HepG2 (cell line): Measurements from ENCODE around the gene SLCO4A1. TPM values are rescaled to one million over a fixed set of nuclear protein-coding genes. Genes with fewer than 3 reads are reported as not detected.

Source experiments
- ATAC-seq: fragments of 200-7000 bp; cut with Tn5 transposase; 3 replicates; pipeline ENCODE4 v1.9.1; 2020; ENCODE audit warnings: mild to moderate bottlenecking, moderate library complexity
- BruUV-seq: library from RNA; stranded (reverse); fragments of 400-500 nt; replicated peaks from 2 replicates; lab custom pipeline; 2021; lab: Mats Ljungman, UMichigan
- CTCF ChIA-PET: fragments of 300-600 bp; formaldehyde crosslinking; extraction: SDS; loops from one replicate; lab custom pipeline; 2021; ENCODE audit warnings: low total read pairs, inconsistent platforms, low intra/inter-chr PET ratio; lab: Yijun Ruan, JAX
- POLR2A ChIA-PET: fragments of 350-600 bp; sonication (Branson Sonifier 250); formaldehyde crosslinking; loops from one replicate; lab custom pipeline; 2020; ENCODE audit warnings: antibody characterized with exemption, inconsistent platforms; lab: Yijun Ruan, JAX
- DNase-seq: peaks from one replicate; pipeline ENCODE4 v3.0.0-alpha.2; 2015; ENCODE audit warnings: low spot score
- FAIRE-seq: peaks from 3 replicates; lab custom pipeline; 2011; peaks lifted over from hg19 to GRCh38; lab: Jason Lieb, UNC
- H2AFZ ChIP-seq: one replicate; pipeline ENCODE4 v1.6.1; 2011; ENCODE audit warnings: low read length, inconsistent platforms
- H3K27ac ChIP-seq: fragments of 300-600 bp; 3 replicates; pipeline ENCODE4 v1.8.0; 2011; ENCODE audit warnings: mixed run types, mild to moderate bottlenecking, mixed read lengths, low read length, inconsistent platforms; ENCODE audit not compliant: insufficient read depth; ENCODE audit errors: extremely low read length
- H3K27me3 ChIP-seq, 2 experiments: fragments of 200-600 bp in 1 of 2; 2 replicates in 1 of 2; 3 replicates in 1 of 2; pipeline versions ENCODE4 v1.6.0 to v1.8.0; 2011; ENCODE audit warnings: low read length in 2 of 2, mild to moderate bottlenecking in 2 of 2, moderate library complexity in 2 of 2, inconsistent platforms in 1 of 2; ENCODE audit not compliant: insufficient read depth in 2 of 2, control insufficient read depth in 1 of 2
- H3K36me3 ChIP-seq, 2 experiments: fragments of 200-600 bp in 1 of 2; replicated peaks in 1 of 2; 2 replicates in 1 of 2; 3 replicates in 1 of 2; pipeline versions ENCODE4 v1.5.1 to v1.8.0; 2011; ENCODE audit warnings: low read length in 2 of 2, inconsistent platforms in 1 of 2; ENCODE audit not compliant: insufficient read depth in 2 of 2, control insufficient read depth in 1 of 2
- H3K4me1 ChIP-seq: 2 replicates; pipeline ENCODE4 v1.5.1; 2012; ENCODE audit warnings: low read length, inconsistent platforms; ENCODE audit not compliant: insufficient read depth
- H3K4me2 ChIP-seq: 2 replicates; pipeline ENCODE4 v1.6.0; 2011; ENCODE audit warnings: low read depth, low read length, inconsistent platforms
- H3K4me3 ChIP-seq, 3 experiments: fragments of 200-600 bp in 1 of 3; sonication (generic), shearing (Covaris generic) in 1 of 3; replicated peaks in 1 of 3; 2 replicates each; pipeline ENCODE4 v1.5.1; 2011 to 2016; ENCODE audit warnings: low read length in 3 of 3, inconsistent platforms in 2 of 3, low read depth in 2 of 3, mild to moderate bottlenecking in 2 of 3, control low read depth in 1 of 3, mixed read lengths in 1 of 3; ENCODE audit not compliant: insufficient read depth in 1 of 3
- H3K79me2 ChIP-seq: one replicate; pipeline ENCODE4 v1.6.1; 2011; ENCODE audit warnings: low read length, inconsistent platforms; ENCODE audit not compliant: insufficient read depth
- H3K9ac ChIP-seq: 2 replicates; pipeline ENCODE4 v1.6.0; 2011; ENCODE audit warnings: mild to moderate bottlenecking, low read depth, low read length, inconsistent platforms; ENCODE audit not compliant: insufficient read depth
- H3K9me3 ChIP-seq: 2 replicates; pipeline ENCODE4 v1.5.1; 2012; ENCODE audit warnings: mild to moderate bottlenecking, low read length
- H4K20me1 ChIP-seq: 2 replicates; pipeline ENCODE4 v1.6.0; 2011; ENCODE audit warnings: inconsistent platforms, mild to moderate bottlenecking, low read length, moderate library complexity; ENCODE audit not compliant: insufficient read depth
- GZF1 ChIP-seq: sonication (generic); formaldehyde crosslinking; IDR thresholded peaks from 2 replicates; pipeline ENCODE4 v1.5.1; 2020; ENCODE audit warnings: mild to moderate bottlenecking, missing genetic modification reagents
- KAT2B ChIP-seq: fragments of 150-350 bp; IDR thresholded peaks from 2 replicates; pipeline ENCODE4 v1.6.1; 2014; ENCODE audit warnings: low read depth, low read length, borderline replicate concordance
- KMT2B ChIP-seq: IDR thresholded peaks from 2 replicates; pipeline ENCODE4 v1.6.1; 2016; ENCODE audit warnings: missing genetic modification reagents, missing compliant biosample characterization
- NCOR1 ChIP-seq: fragments of 200-600 bp; sonication (generic); IDR thresholded peaks from 2 replicates; pipeline ENCODE4 v1.7.0; 2017; ENCODE audit warnings: antibody characterized with exemption, low read length, borderline replicate concordance
- NFE2 ChIP-seq: sonication (generic); formaldehyde crosslinking; IDR thresholded peaks from 2 replicates; pipeline ENCODE4 v1.4.0; 2020; ENCODE audit warnings: missing genetic modification reagents
- RFXAP ChIP-seq: sonication (generic); formaldehyde crosslinking; IDR thresholded peaks from 2 replicates; pipeline ENCODE4 v1.4.0; 2020; ENCODE audit warnings: missing genetic modification reagents, borderline replicate concordance
- ZMYM4 ChIP-seq: sonication (generic); formaldehyde crosslinking; IDR thresholded peaks from 2 replicates; pipeline ENCODE4 v1.8.1; 2023; ENCODE audit warnings: mild to moderate bottlenecking, missing genetic modification reagents
- ZNF317 ChIP-seq: sonication (generic); formaldehyde crosslinking; IDR thresholded peaks from 2 replicates; pipeline ENCODE4 v1.5.0; 2020; ENCODE audit warnings: mild to moderate bottlenecking, missing genetic modification reagents
- WGBS: methylation state at CpG from one replicate; pipeline ENCODE4 v1.1.6; 2017; ENCODE audit warnings: low lambda C conversion rate; 5-methylcytosine and 5-hydroxymethylcytosine counted together
- in situ Hi-C: cut with HindIII; loops from 2 replicates; pipeline ENCODE4 v1.10.0; 2017; ENCODE audit warnings: low pct_unique_long_range_greater_than_20kb; ENCODE audit not compliant: extremely low pct_ligation_motif_present
- intact Hi-C: fragments of 100-400 bp; cut with micrococcal nuclease; formaldehyde crosslinking; loops from one replicate; pipeline ENCODE4 v1.10.0; 2022; ENCODE audit not compliant: unreplicated experiment
- polyA plus RNA-seq, 8 experiments: library from polyadenylated mRNA; depleted of rRNA in 3 of 8; stranded (reverse) in 7 of 8; unstranded in 1 of 8; fragments of >200 nt; fragmentation: Illumina TruSeq in 4 of 8; extraction: Trizol in 4 of 8; gene quantifications; 2 replicates each; pipeline versions ENCODE4 v1.2.1 to v1.2.3, GENCODE V29; 2011 to 2016; ENCODE audit warnings: low read depth in 4 of 8, missing spikeins in 1 of 8, mixed read lengths in 1 of 8; ENCODE audit not compliant: insufficient read depth in 1 of 8
- total RNA-seq, 5 experiments: library from RNA; depleted of rRNA; stranded (reverse); fragments of >200 nt; fragmentation: Illumina TruSeq; extraction: Trizol; gene quantifications; 2 replicates each; pipeline ENCODE4 v1.2.3, GENCODE V29; 2016; ENCODE audit warnings: low read depth in 1 of 5
- TF ChIP-seq, protein P1 (sequence below): sonication (generic); formaldehyde crosslinking; IDR thresholded peaks from 2 replicates; pipeline ENCODE4 v1.8.1; 2023; ENCODE audit warnings: mild to moderate bottlenecking, inconsistent platforms, moderate library complexity, missing genetic modification reagents, borderline replicate concordance
- TF ChIP-seq, protein P2 (sequence below): IDR thresholded peaks from 2 replicates; pipeline ENCODE4 v1.6.1; 2016; ENCODE audit warnings: missing compliant biosample characterization, missing genetic modification reagents, borderline replicate concordance
- TF ChIP-seq, protein P3 (sequence below): sonication (generic); formaldehyde crosslinking; IDR thresholded peaks from 2 replicates; pipeline ENCODE4 v1.8.0; 2023; ENCODE audit warnings: mild to moderate bottlenecking, missing genetic modification reagents
- TF ChIP-seq, protein P4 (sequence below): sonication (generic); formaldehyde crosslinking; IDR thresholded peaks from 2 replicates; pipeline ENCODE4 v1.4.0; 2020; ENCODE audit warnings: missing genetic modification reagents
- TF ChIP-seq, protein P5 (sequence below): sonication (generic); formaldehyde crosslinking; IDR thresholded peaks from 2 replicates; pipeline ENCODE4 v1.5.0; 2020; ENCODE audit warnings: missing genetic modification reagents
- TF ChIP-seq, protein P6 (sequence below): sonication (generic); formaldehyde crosslinking; IDR thresholded peaks from 2 replicates; pipeline ENCODE4 v1.4.0; 2020; ENCODE audit warnings: missing genetic modification reagents

Gene SLCO4A1
- total and polyA plus RNA-seq, 2 of the 13 experiments (the other 11 are each of a cell fraction or from before 2014, with no cell fraction given) = 55.5 to 112 TPM

DNA sequence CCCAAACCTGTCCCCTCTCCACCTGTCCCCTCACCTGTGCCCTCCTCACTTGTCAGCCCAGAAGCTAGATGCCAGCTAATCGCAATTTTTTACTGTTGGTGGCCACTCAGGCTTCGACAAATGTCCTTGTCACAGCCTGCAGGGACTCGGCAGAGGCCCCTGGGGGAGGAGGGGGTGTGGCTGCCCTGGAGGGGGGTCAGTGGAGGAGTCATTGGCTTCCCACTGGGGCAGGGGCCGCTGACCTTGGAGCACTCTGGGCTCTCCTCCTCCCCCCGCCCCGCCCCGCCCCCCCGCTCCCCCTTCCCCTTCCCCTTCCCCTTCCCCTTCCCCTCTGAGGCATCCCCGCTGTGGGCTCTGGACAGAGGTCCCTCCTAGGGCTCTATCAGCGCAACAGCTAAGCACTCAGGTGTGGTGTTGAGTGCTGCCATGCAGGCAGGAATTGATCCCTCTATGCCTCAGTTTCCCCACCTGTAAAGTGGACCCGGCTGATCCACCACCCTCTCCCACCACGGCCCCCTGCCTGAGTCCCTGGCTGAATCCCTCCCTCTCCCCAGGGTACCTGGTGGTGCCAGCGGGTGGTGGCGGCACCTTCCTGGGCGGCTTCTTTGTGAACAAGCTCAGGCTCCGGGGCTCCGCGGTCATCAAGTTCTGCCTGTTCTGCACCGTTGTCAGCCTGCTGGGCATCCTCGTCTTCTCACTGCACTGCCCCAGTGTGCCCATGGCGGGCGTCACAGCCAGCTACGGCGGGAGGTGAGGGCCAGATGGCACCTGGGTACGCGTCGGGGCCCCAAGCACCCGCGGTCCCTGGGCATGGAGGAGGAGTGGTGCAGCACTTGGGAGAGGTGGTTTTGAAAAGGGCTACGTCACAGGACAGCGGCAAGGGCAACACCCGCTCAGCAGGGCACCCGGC lies 23.8 kb downstream of the SLCO4A1 start:
- Histone ChIP-seq H3K4me2 (peak overlapping the region; percentile 68), H3K4me3 (peak overlapping the region in 2 of 3 experiments; percentile 3 to 59; a peak in 3 of 6 replicates), H3K36me3 (peaks cover 1 to 24% of the 10 kb centered on the region in 2 experiments; a peak in 3 of 5 replicates), H4K20me1 (no peaks in the 10 kb centered on the region), H3K27ac (peak overlapping the region; percentile 71), H2AFZ (no peak overlapping the region), H3K4me1 (peaks cover 77% of the 10 kb centered on the region), H3K9me3 (no peaks in the 10 kb centered on the region), H3K79me2 (no peaks in the 10 kb centered on the region), H3K27me3 (no peaks in the 10 kb centered on the region), H3K9ac (peak overlapping the region; percentile 66)
- in situ Hi-C loops (loop anchor here (5.0 kb wide), 1 partner anchor 126 kb away; no protein-coding TSS in a partner anchor), intact Hi-C loops (loop anchor here (5.0 kb wide), 1 partner anchor 206 kb away; no protein-coding TSS in a partner anchor)
- POLR2A ChIA-PET = interaction anchor here (0.6 to 4.6 kb wide), 20 partner anchors 9 to 288 kb away, joined by 3 to 47 read pairs (median 6); partner anchors contain the start of genes COL9A3, GID8, MRGBP and OGFR
- no peak for ATAC-seq
- CTCF ChIA-PET = interaction anchor here (1.5 to 4.8 kb wide), 2 partner anchors 125 to 143 kb away, joined by 5 to 93 read pairs; no protein-coding TSS in a partner anchor
- FAIRE-seq = no peak
- 61% methylated on average over 30 of the region's 33 CpGs for WGBS
- no peak for DNase-seq
- BruUV-seq = TSS peak; percentile 70
- no peak for TF ChIP-seq NCOR1
- TF ChIP-seq, protein P1, sequence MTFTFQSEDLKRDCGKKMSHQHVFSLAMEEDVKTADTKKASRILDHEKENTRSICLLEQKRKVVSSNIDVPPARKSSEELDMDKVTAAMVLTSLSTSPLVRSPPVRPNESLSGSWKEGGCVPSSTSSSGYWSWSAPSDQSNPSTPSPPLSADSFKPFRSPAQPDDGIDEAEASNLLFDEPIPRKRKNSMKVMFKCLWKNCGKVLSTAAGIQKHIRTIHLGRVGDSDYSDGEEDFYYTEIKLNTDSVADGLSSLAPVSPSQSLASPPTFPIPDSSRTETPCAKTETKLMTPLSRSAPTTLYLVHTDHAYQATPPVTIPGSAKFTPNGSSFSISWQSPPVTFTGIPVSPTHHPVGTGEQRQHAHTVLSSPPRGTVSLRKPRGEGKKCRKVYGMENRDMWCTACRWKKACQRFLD (CRISPR knock-in tag) = no peak
- TF ChIP-seq, protein P2, sequence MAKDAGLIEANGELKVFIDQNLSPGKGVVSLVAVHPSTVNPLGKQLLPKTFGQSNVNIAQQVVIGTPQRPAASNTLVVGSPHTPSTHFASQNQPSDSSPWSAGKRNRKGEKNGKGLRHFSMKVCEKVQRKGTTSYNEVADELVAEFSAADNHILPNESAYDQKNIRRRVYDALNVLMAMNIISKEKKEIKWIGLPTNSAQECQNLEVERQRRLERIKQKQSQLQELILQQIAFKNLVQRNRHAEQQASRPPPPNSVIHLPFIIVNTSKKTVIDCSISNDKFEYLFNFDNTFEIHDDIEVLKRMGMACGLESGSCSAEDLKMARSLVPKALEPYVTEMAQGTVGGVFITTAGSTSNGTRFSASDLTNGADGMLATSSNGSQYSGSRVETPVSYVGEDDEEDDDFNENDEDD (CRISPR knock-in tag) = no peak
- TF ChIP-seq KMT2B (CRISPR knock-in tag) = no peak; the same call in 1 of the 2 replicates
- no peak for TF ChIP-seq ZMYM4 (CRISPR knock-in tag)
- TF ChIP-seq NFE2 (CRISPR knock-in tag) = no peak
- TF ChIP-seq KAT2B = no peak
- no peak; the same call in 1 of the 2 replicates for TF ChIP-seq ZNF317 (CRISPR knock-in tag)
- TF ChIP-seq, protein P3, sequence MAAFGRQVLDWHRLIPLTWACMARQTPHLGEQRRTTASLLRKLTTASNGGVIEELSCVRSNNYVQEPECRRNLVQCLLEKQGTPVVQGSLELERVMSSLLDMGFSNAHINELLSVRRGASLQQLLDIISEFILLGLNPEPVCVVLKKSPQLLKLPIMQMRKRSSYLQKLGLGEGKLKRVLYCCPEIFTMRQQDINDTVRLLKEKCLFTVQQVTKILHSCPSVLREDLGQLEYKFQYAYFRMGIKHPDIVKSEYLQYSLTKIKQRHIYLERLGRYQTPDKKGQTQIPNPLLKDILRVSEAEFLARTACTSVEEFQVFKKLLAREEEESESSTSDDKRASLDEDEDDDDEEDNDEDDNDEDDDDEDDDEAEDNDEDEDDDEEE (CRISPR knock-in tag) = peak; percentile 82; the same call in 1 of the 2 replicates
- TF ChIP-seq, protein P4, sequence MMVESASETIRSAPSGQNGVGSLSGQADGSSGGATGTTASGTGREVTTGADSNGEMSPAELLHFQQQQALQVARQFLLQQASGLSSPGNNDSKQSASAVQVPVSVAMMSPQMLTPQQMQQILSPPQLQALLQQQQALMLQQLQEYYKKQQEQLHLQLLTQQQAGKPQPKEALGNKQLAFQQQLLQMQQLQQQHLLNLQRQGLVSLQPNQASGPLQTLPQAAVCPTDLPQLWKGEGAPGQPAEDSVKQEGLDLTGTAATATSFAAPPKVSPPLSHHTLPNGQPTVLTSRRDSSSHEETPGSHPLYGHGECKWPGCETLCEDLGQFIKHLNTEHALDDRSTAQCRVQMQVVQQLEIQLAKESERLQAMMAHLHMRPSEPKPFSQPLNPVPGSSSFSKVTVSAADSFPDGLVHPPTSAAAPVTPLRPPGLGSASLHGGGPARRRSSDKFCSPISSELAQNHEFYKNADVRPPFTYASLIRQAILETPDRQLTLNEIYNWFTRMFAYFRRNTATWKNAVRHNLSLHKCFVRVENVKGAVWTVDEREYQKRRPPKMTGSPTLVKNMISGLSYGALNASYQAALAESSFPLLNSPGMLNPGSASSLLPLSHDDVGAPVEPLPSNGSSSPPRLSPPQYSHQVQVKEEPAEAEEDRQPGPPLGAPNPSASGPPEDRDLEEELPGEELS (CRISPR knock-in tag) = no peak
- TF ChIP-seq, protein P5, sequence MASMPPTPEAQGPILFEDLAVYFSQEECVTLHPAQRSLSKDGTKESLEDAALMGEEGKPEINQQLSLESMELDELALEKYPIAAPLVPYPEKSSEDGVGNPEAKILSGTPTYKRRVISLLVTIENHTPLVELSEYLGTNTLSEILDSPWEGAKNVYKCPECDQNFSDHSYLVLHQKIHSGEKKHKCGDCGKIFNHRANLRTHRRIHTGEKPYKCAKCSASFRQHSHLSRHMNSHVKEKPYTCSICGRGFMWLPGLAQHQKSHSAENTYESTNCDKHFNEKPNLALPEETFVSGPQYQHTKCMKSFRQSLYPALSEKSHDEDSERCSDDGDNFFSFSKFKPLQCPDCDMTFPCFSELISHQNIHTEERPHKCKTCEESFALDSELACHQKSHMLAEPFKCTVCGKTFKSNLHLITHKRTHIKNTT (CRISPR knock-in tag) = no peak
- peak; percentile 3; the same call in 1 of the 2 replicates for TF ChIP-seq RFXAP (CRISPR knock-in tag)
- TF ChIP-seq GZF1 = no peak
- TF ChIP-seq, protein P6, sequence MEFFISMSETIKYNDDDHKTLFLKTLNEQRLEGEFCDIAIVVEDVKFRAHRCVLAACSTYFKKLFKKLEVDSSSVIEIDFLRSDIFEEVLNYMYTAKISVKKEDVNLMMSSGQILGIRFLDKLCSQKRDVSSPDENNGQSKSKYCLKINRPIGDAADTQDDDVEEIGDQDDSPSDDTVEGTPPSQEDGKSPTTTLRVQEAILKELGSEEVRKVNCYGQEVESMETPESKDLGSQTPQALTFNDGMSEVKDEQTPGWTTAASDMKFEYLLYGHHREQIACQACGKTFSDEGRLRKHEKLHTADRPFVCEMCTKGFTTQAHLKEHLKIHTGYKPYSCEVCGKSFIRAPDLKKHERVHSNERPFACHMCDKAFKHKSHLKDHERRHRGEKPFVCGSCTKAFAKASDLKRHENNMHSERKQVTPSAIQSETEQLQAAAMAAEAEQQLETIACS (CRISPR knock-in tag) = no peak
